ENCODE measurements around the gene CNTN5. TPM values are rescaled to one million over a fixed set of nuclear protein-coding genes. Genes with fewer than 3 reads are reported as not detected.

CNTN5 gene
- total RNA-seq, 2 experiments from 2014 or later = not detected

DNA sequence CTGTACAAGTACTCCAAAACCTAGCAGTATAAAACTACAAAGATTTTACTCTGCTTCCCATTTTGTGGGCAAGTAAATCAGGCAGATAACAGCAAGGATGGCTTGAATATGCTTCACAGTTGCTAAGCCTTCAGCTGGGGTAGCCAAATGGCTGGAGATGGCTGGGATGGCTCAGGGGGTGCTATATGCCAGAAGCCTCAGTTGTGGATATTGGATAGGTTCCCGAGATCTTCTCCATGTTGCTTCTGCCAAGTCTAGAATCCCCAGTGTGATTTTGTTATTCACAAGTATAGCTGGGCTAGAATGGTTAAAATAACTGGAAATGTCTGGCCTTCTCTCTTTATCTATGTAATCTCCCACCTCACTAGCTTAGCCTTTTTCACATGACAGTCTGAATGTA is 1194.0 kb downstream of the CNTN5 start:
- ATAC-seq (ENCODE audit: poor library complexity) (no peak), DNase-seq (no peak)
- Mint-ChIP-seq H3K27me3 (no peaks in the 10 kb centered on the region), H3K27ac (no peak overlapping the region), H3K4me1 (ENCODE audit: low read depth) (no peaks in the 10 kb centered on the region), H3K4me3 (no peak overlapping the region), H3K36me3 (ENCODE audit: low read depth) (no peaks in the 10 kb centered on the region), H3K9me3 (peaks cover 3% of the 10 kb centered on the region)
- Histone ChIP-seq H3K27me3 (ENCODE audit: control insufficient read depth in 1 of 2, insufficient read depth in 2 of 2, low read length in 2 of 2) (no peaks in the 10 kb centered on the region), H3K4me3 (ENCODE audit: low read length) (no peak overlapping the region), H3K4me1 (ENCODE audit: insufficient read depth, low read length) (no peaks in the 10 kb centered on the region), H3K36me3 (ENCODE audit: insufficient read depth, low read length) (no peaks in the 10 kb centered on the region), H3K9me3 (ENCODE audit: control insufficient read depth in 1 of 2, insufficient read depth in 1 of 2, low read length in 2 of 2) (peaks cover 0 to 3% of the 10 kb centered on the region in 2 experiments), H3K27ac (ENCODE audit: low read depth in 1 of 2, low read length in 2 of 2) (no peak overlapping the region)
- TF ChIP-seq, protein P1, sequence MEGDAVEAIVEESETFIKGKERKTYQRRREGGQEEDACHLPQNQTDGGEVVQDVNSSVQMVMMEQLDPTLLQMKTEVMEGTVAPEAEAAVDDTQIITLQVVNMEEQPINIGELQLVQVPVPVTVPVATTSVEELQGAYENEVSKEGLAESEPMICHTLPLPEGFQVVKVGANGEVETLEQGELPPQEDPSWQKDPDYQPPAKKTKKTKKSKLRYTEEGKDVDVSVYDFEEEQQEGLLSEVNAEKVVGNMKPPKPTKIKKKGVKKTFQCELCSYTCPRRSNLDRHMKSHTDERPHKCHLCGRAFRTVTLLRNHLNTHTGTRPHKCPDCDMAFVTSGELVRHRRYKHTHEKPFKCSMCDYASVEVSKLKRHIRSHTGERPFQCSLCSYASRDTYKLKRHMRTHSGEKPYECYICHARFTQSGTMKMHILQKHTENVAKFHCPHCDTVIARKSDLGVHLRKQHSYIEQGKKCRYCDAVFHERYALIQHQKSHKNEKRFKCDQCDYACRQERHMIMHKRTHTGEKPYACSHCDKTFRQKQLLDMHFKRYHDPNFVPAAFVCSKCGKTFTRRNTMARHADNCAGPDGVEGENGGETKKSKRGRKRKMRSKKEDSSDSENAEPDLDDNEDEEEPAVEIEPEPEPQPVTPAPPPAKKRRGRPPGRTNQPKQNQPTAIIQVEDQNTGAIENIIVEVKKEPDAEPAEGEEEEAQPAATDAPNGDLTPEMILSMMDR (IDR thresholded peaks at IDR 0.05) = no peak
- ChIA-PET CTCF (no interaction called here), POLR2A (no interaction called here)
- intact Hi-C loops (cut with DNase I, micrococcal nuclease) = no loop called here

DNA sequence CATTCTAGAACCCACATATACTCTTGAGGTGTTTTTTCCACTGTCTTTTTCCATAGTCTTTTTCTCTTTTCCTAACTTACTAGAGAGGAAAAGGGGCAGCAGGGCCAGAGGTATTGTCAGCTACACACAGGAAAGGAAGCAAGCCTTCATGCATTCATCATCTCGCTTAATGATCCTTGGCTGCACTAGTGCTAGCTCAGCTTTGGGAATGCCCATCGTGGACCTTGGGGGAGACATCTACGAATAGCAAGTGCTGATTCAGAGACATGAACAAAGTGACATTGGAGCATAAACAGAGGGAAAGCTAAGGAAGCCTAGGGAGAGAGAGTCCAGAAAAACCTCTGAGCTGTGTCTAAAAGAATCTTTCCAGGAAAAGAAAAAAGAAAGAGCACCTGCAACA is 1200.1 kb downstream of the CNTN5 start:
- Mint-ChIP-seq H3K36me3 (ENCODE audit: low read depth) (no peaks in the 10 kb centered on the region), H3K9me3 (peaks cover 5% of the 10 kb centered on the region), H3K27me3 (no peaks in the 10 kb centered on the region), H3K27ac (no peak overlapping the region), H3K4me3 (no peak overlapping the region), H3K4me1 (ENCODE audit: low read depth) (no peaks in the 10 kb centered on the region)
- H3K4me1 ChIP-seq (ENCODE audit: insufficient read depth, low read length) = no peaks in the 10 kb centered on the region
- intact Hi-C loops (cut with DNase I, micrococcal nuclease) = no loop called here
- ATAC-seq (ENCODE audit: poor library complexity) = no peak
- no peaks in the 10 kb centered on the region for H3K36me3 ChIP-seq (ENCODE audit: insufficient read depth, low read length)
- DNase-seq = no peak
- POLR2A ChIA-PET = no interaction called here
- no peaks in the 10 kb centered on the region for H3K27me3 ChIP-seq (ENCODE audit: control insufficient read depth in 1 of 2, insufficient read depth in 2 of 2, low read length in 2 of 2)
- H3K27ac ChIP-seq (ENCODE audit: low read depth in 1 of 2, low read length in 2 of 2) = no peak overlapping the region
- H3K4me3 ChIP-seq (ENCODE audit: low read length) = no peak overlapping the region
- TF ChIP-seq, protein P1 (IDR thresholded peaks at IDR 0.05) = no peak
- CTCF ChIA-PET = no interaction called here
- no peaks in the 10 kb centered on the region for H3K9me3 ChIP-seq (ENCODE audit: control insufficient read depth in 1 of 2, insufficient read depth in 1 of 2, low read length in 2 of 2)

DNA sequence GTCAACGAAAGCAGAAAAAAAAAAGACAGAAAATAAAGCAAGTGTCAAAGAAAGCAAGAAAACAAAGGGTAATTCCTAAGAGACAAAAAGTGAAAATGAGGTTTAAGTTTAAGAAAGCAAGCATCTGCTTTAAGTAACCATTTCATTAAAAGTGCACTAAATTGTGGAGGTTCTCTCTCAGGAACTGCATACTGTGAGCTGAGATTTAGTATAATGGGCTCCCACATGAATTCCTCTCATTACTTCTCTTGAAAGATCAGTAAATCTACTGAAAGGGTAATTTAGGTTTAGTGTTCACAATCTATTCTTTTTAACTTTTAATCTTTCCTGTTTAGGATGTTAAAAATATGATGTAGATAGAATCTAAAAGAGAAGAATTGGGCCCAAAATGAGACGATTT is 1201.0 kb downstream of the CNTN5 start:
- no peak for ATAC-seq (ENCODE audit: poor library complexity)
- Mint-ChIP-seq H3K4me1 (ENCODE audit: low read depth) (no peaks in the 10 kb centered on the region), H3K4me3 (no peak overlapping the region), H3K27ac (no peak overlapping the region), H3K36me3 (ENCODE audit: low read depth) (no peaks in the 10 kb centered on the region), H3K9me3 (peaks cover 5% of the 10 kb centered on the region), H3K27me3 (no peaks in the 10 kb centered on the region)
- ChIA-PET CTCF (no interaction called here), POLR2A (no interaction called here)
- no peak for DNase-seq
- Histone ChIP-seq H3K4me3 (ENCODE audit: low read length) (no peak overlapping the region), H3K9me3 (ENCODE audit: control insufficient read depth in 1 of 2, insufficient read depth in 1 of 2, low read length in 2 of 2) (no peaks in the 10 kb centered on the region), H3K36me3 (ENCODE audit: insufficient read depth, low read length) (no peaks in the 10 kb centered on the region), H3K4me1 (ENCODE audit: insufficient read depth, low read length) (no peaks in the 10 kb centered on the region), H3K27ac (ENCODE audit: low read depth in 1 of 2, low read length in 2 of 2) (no peak overlapping the region), H3K27me3 (ENCODE audit: control insufficient read depth in 1 of 2, insufficient read depth in 2 of 2, low read length in 2 of 2) (no peaks in the 10 kb centered on the region)
- intact Hi-C loops (cut with DNase I, micrococcal nuclease) = no loop called here
- TF ChIP-seq, protein P1 (IDR thresholded peaks at IDR 0.05) = no peak

Measured in CD4-positive, alpha-beta T cell (primary cell).